Measurements from ENCODE around the gene ABL1.

DNA sequence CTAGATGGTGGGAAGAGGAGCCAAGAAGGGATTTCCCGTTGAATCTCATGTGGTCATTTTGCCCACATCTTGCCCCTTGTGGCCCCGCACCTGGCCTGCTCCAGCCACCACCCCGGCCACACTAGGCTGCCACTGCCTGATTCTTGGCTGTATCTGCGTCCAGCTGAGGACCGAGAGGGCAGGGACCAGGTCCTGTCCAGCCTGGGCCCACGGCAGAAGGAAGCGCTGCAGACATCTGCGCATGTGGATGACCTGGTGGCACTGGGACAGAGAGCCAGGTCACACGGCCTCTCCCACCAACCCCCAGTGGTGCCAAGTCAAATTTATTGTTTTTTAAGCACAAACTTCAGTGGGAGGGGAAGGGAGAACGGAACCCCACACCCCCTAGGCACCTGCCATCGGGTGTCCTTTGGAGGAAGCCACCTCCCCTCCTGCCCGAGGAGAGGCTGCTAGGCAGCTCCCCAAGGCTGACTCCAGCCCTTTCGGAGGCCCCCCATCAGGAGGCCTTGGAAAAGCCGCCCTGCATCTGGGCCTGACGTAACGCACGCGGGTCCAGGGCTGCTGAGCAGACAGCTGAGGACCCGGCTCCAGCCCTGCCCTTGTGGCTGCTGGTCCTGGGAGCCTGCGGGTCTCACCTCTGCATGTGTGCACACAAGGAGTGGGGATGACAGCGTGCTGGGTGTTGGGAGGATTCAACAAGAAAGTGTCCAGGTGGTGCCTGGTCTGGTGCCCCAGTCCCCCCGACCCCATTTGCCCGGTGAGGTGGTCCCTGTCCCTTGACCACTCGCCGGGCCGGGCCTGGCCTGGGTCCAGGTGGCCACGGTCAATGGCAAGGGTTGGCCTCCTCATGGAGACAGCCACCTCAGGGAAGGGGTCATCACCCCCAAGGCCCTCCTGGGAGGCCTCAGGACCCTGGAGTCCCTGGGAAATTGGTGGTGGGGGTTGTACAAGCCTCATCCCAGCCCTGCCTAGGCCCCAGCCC is 67.4 kb downstream of the ABL1 start:
- no peak for TF ChIP-seq POLR2AphosphoS5 (IDR thresholded peaks at IDR 0.05; ENCODE audit: low read depth, low read length)
- no peak for TF ChIP-seq TAF1 (IDR thresholded peaks at IDR 0.05; ENCODE audit: borderline replicate concordance, insufficient read depth, low read length)
- TF ChIP-seq SIN3A (IDR thresholded peaks at IDR 0.05; ENCODE audit: borderline replicate concordance, insufficient read depth, low read length): no peak
- TF ChIP-seq FOXP2 (optimal IDR thresholded peaks at IDR 0.05; ENCODE audit: borderline replicate concordance, extremely low read depth, extremely low read length, insufficient read depth): no peak
- TF ChIP-seq, protein P1, sequence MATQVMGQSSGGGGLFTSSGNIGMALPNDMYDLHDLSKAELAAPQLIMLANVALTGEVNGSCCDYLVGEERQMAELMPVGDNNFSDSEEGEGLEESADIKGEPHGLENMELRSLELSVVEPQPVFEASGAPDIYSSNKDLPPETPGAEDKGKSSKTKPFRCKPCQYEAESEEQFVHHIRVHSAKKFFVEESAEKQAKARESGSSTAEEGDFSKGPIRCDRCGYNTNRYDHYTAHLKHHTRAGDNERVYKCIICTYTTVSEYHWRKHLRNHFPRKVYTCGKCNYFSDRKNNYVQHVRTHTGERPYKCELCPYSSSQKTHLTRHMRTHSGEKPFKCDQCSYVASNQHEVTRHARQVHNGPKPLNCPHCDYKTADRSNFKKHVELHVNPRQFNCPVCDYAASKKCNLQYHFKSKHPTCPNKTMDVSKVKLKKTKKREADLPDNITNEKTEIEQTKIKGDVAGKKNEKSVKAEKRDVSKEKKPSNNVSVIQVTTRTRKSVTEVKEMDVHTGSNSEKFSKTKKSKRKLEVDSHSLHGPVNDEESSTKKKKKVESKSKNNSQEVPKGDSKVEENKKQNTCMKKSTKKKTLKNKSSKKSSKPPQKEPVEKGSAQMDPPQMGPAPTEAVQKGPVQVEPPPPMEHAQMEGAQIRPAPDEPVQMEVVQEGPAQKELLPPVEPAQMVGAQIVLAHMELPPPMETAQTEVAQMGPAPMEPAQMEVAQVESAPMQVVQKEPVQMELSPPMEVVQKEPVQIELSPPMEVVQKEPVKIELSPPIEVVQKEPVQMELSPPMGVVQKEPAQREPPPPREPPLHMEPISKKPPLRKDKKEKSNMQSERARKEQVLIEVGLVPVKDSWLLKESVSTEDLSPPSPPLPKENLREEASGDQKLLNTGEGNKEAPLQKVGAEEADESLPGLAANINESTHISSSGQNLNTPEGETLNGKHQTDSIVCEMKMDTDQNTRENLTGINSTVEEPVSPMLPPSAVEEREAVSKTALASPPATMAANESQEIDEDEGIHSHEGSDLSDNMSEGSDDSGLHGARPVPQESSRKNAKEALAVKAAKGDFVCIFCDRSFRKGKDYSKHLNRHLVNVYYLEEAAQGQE (IDR thresholded peaks at IDR 0.05; ENCODE audit: insufficient read depth in 1 of 2, low read depth in 2 of 2, low read length in 2 of 2): no peak

Data from PFSK-1 (cell line).